ENCODE measurements around the gene AGTRAP. TPM values are rescaled to one million over a fixed set of nuclear protein-coding genes. Genes with fewer than 3 reads are reported as not detected.

AGTRAP gene, protein sequence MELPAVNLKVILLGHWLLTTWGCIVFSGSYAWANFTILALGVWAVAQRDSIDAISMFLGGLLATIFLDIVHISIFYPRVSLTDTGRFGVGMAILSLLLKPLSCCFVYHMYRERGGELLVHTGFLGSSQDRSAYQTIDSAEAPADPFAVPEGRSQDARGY
- total RNA-seq: 38.0 and 58.3 TPM in 2 replicates

DNA sequence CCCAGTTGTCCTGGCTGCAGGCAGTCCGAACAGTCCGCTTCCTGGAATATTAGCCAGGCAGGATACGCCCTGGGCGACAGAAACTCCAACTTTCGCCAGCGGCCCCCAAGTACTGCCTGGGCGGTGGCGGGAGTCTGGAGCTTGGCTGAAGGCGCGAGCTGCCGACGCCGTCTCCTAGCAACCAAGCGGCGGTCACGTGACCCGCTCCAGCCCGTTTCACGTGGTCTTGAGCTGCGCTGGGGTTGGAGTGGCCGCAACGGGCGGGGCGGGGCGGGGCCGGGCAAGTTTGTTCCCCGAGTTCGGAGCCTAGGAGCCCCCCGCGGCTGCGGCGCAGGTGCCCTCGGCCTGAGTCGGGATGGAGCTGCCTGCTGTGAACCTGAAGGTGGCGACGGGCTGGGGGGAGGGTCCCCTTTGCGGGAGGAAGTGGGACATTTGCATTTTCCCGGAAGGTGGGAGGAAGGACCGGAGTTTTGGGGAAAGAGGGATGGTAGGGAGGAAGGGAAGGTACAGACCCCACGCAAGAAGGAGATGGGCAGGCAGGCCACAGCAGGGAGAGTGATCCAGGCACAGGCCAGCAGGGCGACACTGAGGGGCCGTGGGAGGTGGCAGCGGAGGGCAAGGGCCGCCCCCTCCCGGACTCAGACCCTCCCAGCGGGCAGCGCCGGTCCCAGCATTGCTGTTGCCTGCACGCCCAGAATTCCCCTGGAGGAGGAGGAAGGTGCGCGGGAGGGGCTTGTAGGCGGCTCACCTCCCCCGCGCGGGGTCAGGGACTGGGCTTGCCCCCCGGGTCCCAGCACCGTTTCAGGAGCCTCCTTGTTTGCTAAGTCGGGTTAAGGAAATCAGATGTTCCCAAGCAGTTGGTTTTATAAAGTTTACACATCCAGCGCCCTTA is at the start of gene AGTRAP:
Gene AGTRAP (plus strand): TSS at position 283 of the 892 bp plus-strand sequence. CDS start 73 bp downstream, at position 356.

DNA sequence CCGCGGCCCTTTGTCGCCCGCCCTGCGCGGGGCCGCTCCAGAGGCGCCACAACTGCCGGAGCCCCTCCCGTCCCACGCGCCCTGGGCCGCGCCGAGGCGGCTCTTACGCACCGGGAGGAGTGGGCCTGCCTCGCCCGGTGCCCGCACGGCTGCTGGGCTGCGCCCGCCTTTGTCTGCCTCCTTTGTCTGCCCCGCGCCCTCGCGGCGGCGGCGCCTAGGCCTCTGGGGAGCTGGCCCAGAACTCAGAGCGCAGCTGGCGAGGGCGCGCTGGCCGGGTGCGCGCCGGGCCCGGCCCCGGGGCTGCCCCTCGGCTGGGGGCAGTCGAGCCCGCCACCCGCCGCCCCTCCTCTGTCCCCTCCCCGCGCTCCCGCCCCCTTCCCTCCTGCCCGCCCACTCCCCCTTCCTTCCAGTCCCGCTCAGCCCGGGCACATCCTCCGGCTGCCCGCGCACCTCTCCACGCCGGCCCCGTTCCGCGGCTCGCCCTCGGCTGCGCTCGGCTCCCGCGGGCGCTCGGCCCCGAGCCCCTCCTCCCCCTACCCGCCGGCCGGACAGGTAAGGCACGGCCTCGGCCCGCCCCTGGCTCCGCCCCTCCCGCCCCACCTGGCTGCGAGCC is 44.5 kb upstream of the AGTRAP start, which contains the start of gene DRAXIN:
Gene DRAXIN (plus strand): TSS at position 409 of the 613 bp plus-strand sequence. CDS start 14,549 bp downstream, outside the sequence.

DNA sequence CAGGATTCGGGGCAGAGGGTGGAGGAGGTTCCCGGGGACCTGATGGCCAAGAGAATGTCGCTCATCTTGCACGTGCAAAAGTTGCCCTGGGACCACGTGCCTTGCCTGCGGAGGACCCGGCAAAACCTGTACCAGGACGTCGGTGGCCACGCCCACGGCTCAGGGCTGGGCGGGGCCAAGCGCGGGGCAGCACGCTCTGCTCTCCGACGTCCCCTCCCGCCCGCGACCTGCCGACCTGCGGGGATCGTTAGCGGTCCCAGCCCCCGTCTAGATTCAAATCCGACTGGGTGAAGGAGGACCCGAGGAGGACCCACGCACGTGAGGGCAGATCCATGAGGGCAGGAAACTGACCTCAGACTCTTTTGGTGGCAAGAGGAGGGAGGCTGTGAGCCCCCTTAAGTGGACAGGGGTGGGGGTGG is 26.1 kb downstream of the AGTRAP start, which contains the start of gene C1orf167:
Gene C1orf167 (plus strand): TSS at position 206 of the 419 bp plus-strand sequence. CDS start 2,208 bp downstream, outside the sequence.

Other genes starting within 250 kb of the AGTRAP start
- gene FBXO2, start 81.7 kb upstream of the AGTRAP start, total RNA-seq: 0.19 and 1.4 TPM in 2 replicates
- gene FBXO44, start 81.3 kb upstream of the AGTRAP start, total RNA-seq: 7.7 and 14.4 TPM in 2 replicates
- gene FBXO6, start 71.9 kb upstream of the AGTRAP start, total RNA-seq: 1.3 and 2.5 TPM in 2 replicates
- 26.2 and 32.4 TPM in 2 replicates for gene MAD2L2, start 55.0 kb upstream of the AGTRAP start, total RNA-seq
- gene DRAXIN, start 44.4 kb upstream of the AGTRAP start, total RNA-seq: 0.56 and 0.77 TPM in 2 replicates
- not detected in 2 replicates for gene C1orf167, start 26.1 kb downstream of the AGTRAP start, total RNA-seq
- 14.6 and 25.7 TPM in 2 replicates for gene MTHFR, start 69.8 kb downstream of the AGTRAP start, total RNA-seq
- gene CLCN6, start 70.1 kb downstream of the AGTRAP start, total RNA-seq: 5.0 and 12.1 TPM in 2 replicates
- gene NPPA, start 111.6 kb downstream of the AGTRAP start, total RNA-seq: 0.19 TPM in 1 of 2 replicates, not detected in the other
- 11.5 and 45.9 TPM in 2 replicates for gene NPPB, start 122.8 kb downstream of the AGTRAP start, total RNA-seq
- 67.7 and 109 TPM in 2 replicates for gene KIAA2013, start 190.3 kb downstream of the AGTRAP start, total RNA-seq
- gene PLOD1, start 198.6 kb downstream of the AGTRAP start, total RNA-seq: 626 and 996 TPM in 2 replicates
- 51.6 and 92.6 TPM in 2 replicates for gene MFN2, start 244.3 kb downstream of the AGTRAP start, total RNA-seq